Measurements from ENCODE around the gene CDC45. TPM values are rescaled to one million over a fixed set of nuclear protein-coding genes. Genes with fewer than 3 reads are reported as not detected.

The CDC45 gene
- total RNA-seq, 4 donors from 2014 or later, result 3.4 to 16.7 (median 9.1) TPM

- no peak for TF ChIP-seq CTCF (IDR thresholded peaks at IDR 0.05)
- TF ChIP-seq POLR2A (IDR thresholded peaks at IDR 0.05), result no peak
- WGBS, 2 donors, result 73 to 85% methylated on average over 5 to 6 of the region's 6 CpGs
- DNase-seq, result no peak
- Histone ChIP-seq H3K4me1 (no peaks in the 10 kb centered on the region), H3K27me3 (no peaks in the 10 kb centered on the region), H3K9me3 (no peaks in the 10 kb centered on the region), H3K4me3 (no peak overlapping the region), H3K27ac (no peak overlapping the region), H3K36me3 (peaks cover 0 to 4% (median 0%) of the 10 kb centered on the region in 3 donors)
- intact Hi-C loops (cut with DNase I), result loop anchor here (10.0 kb wide), 1 partner anchor 142 kb away; no protein-coding TSS in a partner anchor
Measured at GRCh38 chr22:19492504-19493174, 12.9 kb downstream of the CDC45 start.

- no peak for TF ChIP-seq CTCF (IDR thresholded peaks at IDR 0.05)
- TF ChIP-seq POLR2A (IDR thresholded peaks at IDR 0.05), result no peak
- intact Hi-C loops (cut with DNase I), result loop anchor here (10.0 kb wide), 1 partner anchor 141 kb away; no protein-coding TSS in a partner anchor
- no peaks in the 10 kb centered on the region for H3K9me3 ChIP-seq
- DNase-seq, result no peak
- no peaks in the 10 kb centered on the region for H3K4me1 ChIP-seq
- no peaks in the 10 kb centered on the region for H3K27me3 ChIP-seq
- peaks cover 0 to 4% (median 0%) of the 10 kb centered on the region in 3 donors for H3K36me3 ChIP-seq
- H3K27ac ChIP-seq, result no peak overlapping the region
- H3K4me3 ChIP-seq, result no peak overlapping the region
- WGBS, 2 donors, result 97 to 98% methylated on average over 5 to 7 of the region's 8 CpGs
Measured at GRCh38 chr22:19494001-19494560, 14.4 kb downstream of the CDC45 start.

GRCh38 chr22:19494676-19495173 is 15.0 kb downstream of the CDC45 start:
- Histone ChIP-seq H3K27me3 (no peaks in the 10 kb centered on the region), H3K9me3 (no peaks in the 10 kb centered on the region), H3K4me1 (no peaks in the 10 kb centered on the region), H3K27ac (no peak overlapping the region), H3K36me3 (peaks cover 0 to 2% (median 0%) of the 10 kb centered on the region in 3 donors), H3K4me3 (no peak overlapping the region)
- intact Hi-C loops (cut with DNase I), result loop anchor here (10.0 kb wide), 1 partner anchor 140 kb away; no protein-coding TSS in a partner anchor
- TF ChIP-seq CTCF (IDR thresholded peaks at IDR 0.05) (no peak), POLR2A (IDR thresholded peaks at IDR 0.05) (no peak)
- no peak for DNase-seq
- WGBS, 2 donors, result 96 to 97% methylated on average over 3 to 6 of the region's 6 CpGs

GRCh38 chr22:19495562-19496323 is 16.0 kb downstream of the CDC45 start:
- H3K36me3 ChIP-seq, result no peaks in the 10 kb centered on the region
- no peak overlapping the region for H3K4me3 ChIP-seq
- intact Hi-C loops (cut with DNase I), result loop anchor here (10.0 kb wide), 1 partner anchor 139 kb away; no protein-coding TSS in a partner anchor
- TF ChIP-seq CTCF (IDR thresholded peaks at IDR 0.05) (peak in 4 of 6 experiments; percentile 6 to 36 (median 17)), POLR2A (IDR thresholded peaks at IDR 0.05) (no peak)
- no peaks in the 10 kb centered on the region for H3K4me1 ChIP-seq
- WGBS, 2 donors, result 73 to 79% methylated on average over 5 of the region's 5 CpGs
- no peaks in the 10 kb centered on the region for H3K27me3 ChIP-seq
- no peak for DNase-seq
- no peaks in the 10 kb centered on the region for H3K9me3 ChIP-seq
- no peak overlapping the region for H3K27ac ChIP-seq

GRCh38 chr22:19496324-19496630 is 16.6 kb downstream of the CDC45 start:
- no peak for TF ChIP-seq CTCF (IDR thresholded peaks at IDR 0.05)
- TF ChIP-seq POLR2A (IDR thresholded peaks at IDR 0.05), result no peak
- 90 to 98% methylated on average over 3 of the region's 3 CpGs for WGBS, 2 donors
- intact Hi-C loops (cut with DNase I), result loop anchor here (10.0 kb wide), 1 partner anchor 139 kb away; no protein-coding TSS in a partner anchor

More at GRCh38 chr22:19496324-19496630, 16.6 kb downstream of the CDC45 start:
- Histone ChIP-seq H3K4me3 (no peak overlapping the region), H3K4me1 (no peaks in the 10 kb centered on the region), H3K27ac (no peak overlapping the region), H3K9me3 (no peaks in the 10 kb centered on the region), H3K36me3 (no peaks in the 10 kb centered on the region), H3K27me3 (no peaks in the 10 kb centered on the region)
- DNase-seq, result no peak
